ENCODE results near the gene MLLT3.
A peak's percentile ranks its signal among the peaks of the same experiment; 100 is the strongest.

MLLT3 gene

DNA sequence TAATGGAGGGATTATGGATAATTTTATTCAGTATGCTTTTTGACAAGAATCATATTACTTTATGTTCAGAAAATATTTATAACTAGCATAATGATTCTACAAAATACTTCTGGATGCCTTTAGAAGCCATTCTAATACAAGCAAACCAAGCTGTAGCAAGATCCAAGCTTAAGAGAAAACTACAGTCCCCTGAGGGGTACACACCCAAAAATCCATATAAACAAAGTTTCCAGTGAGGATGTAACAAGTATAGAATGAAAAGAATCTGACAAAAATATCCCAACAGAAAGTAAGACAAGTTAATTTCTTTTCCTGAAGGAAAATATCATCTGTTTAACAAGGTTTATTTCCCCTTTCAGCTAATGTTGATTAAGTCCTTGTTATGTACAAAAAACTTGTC lies 53.9 kb downstream of the MLLT3 start:
- FAIRE-seq, result no peak
- TF ChIP-seq TAF1 (IDR thresholded peaks at IDR 0.05; ENCODE audit: borderline replicate concordance, low read depth, low read length) (no peak), POLR2A (IDR thresholded peaks at IDR 0.05; ENCODE audit: low read depth, low read length) (no peak), POLR2AphosphoS5 (IDR thresholded peaks at IDR 0.05; ENCODE audit: low read depth, low read length) (no peak)
- no peak for DNase-seq (ENCODE audit: insufficient read length)

DNA sequence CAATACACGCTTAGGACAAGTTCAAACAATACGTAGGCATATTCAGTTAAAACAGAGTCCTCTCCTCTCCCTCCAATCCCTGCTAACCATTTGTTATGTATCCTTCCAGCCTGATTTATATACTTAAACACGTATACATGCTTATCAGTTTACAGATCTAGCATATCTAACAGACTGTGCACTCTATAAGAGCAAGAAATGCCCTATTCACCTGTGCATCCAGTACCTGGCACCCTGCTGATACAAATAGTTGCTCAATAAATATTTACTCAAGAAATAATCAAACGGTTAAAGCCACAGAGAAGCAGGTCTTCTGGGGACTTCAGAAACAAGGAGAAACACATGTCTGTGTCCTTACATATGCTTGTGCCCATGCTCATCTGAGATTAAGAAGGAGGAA lies 55.9 kb downstream of the MLLT3 start:
- peak; percentile 40 for FAIRE-seq
- TF ChIP-seq POLR2AphosphoS5 (IDR thresholded peaks at IDR 0.05; ENCODE audit: low read depth, low read length) (no peak), TAF1 (IDR thresholded peaks at IDR 0.05; ENCODE audit: borderline replicate concordance, low read depth, low read length) (no peak), POLR2A (IDR thresholded peaks at IDR 0.05; ENCODE audit: low read depth, low read length) (no peak)
- DNase-seq (ENCODE audit: insufficient read length), result no peak

DNA sequence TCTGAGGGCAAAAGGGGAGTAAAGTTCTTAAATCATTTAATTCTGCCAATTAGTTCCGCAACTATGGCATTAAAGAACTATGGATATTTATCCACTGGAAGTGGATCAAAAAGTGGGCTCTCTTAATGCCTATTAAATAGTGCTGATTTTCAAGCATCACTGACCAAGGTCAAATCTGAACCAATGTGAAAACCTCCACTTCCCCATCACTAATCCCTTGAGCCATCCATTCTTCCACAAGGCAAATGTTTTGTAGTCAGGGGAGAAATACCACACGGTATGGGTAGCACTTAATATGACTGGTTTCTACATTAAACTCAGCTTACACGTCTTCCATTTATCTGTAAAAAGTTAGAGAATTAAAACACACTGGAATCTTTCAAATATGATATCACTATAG lies 57.6 kb downstream of the MLLT3 start:
- DNase-seq (ENCODE audit: insufficient read length), result no peak
- peak; percentile 73 for FAIRE-seq

DNA sequence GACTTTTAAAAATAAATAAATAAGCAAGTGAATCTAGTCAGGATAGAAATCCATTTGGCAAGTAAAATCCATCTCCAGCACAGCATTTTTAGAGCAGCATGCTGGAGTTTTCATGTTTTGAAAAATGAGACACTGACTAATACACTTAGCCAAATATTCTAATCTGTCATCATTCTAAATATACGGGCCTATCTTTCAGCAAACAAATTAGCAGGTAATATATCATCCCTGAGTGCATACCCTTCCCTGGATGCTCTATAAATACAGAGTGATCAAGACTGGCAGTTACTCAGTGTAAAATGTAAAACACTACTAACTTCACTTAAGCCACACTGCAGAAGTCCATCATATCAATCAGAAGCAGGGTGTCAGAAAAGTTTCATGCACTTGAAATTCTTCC lies 58.4 kb downstream of the MLLT3 start:
- peak; percentile 30 for FAIRE-seq
- TF ChIP-seq POLR2AphosphoS5 (IDR thresholded peaks at IDR 0.05; ENCODE audit: low read depth, low read length) (no peak), TAF1 (IDR thresholded peaks at IDR 0.05; ENCODE audit: borderline replicate concordance, low read depth, low read length) (no peak), POLR2A (IDR thresholded peaks at IDR 0.05; ENCODE audit: low read depth, low read length) (no peak)
- no peak for DNase-seq (ENCODE audit: insufficient read length)

More for the DNA sequence above, 57.6 kb downstream of the MLLT3 start:
- TF ChIP-seq POLR2AphosphoS5 (IDR thresholded peaks at IDR 0.05; ENCODE audit: low read depth, low read length) (no peak), POLR2A (IDR thresholded peaks at IDR 0.05; ENCODE audit: low read depth, low read length) (no peak), TAF1 (IDR thresholded peaks at IDR 0.05; ENCODE audit: borderline replicate concordance, low read depth, low read length) (no peak)

DNA sequence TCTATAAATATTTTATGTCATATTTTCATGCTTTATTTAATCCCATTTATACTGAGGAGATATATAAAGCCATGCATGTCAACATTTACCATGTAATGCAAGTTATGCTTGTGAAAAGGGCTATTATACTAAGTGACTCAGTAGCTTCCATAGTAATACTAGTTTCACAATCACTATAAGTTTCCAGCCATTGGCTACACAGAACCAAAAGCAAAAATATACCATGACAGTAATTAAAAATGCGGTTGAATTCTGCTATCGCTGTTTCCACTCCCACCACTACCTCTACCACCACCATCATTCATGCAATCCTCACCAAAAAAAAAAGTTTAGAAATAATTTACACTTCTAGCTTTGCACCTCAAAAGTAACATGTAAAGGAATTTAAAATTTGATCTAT lies 60.2 kb downstream of the MLLT3 start:
- DNase-seq (ENCODE audit: insufficient read length) (no peak), FAIRE-seq (no peak)
- TF ChIP-seq POLR2A (IDR thresholded peaks at IDR 0.05; ENCODE audit: low read depth, low read length) (no peak), TAF1 (IDR thresholded peaks at IDR 0.05; ENCODE audit: borderline replicate concordance, low read depth, low read length) (no peak), POLR2AphosphoS5 (IDR thresholded peaks at IDR 0.05; ENCODE audit: low read depth, low read length) (no peak)

DNA sequence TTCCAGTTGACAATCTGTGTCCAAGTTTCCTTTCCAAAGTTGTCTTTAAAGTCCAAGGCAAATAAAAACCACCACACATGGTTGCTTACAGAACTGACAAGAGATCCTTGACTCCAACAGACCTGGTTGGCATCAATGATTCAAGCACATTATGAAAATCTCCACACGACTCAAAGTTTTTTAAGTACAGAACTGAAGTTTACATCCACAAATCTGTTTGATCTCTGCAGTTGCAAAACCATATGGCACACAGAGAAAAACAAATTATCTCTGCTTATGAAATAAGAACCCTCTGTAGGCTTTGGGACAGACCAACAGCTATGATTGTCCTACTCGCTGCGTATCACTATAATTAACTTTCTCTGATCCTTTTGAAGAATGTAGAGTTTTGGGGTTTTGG lies 60.8 kb downstream of the MLLT3 start:
- TF ChIP-seq TAF1 (IDR thresholded peaks at IDR 0.05; ENCODE audit: borderline replicate concordance, low read depth, low read length), result no peak
- no peak for TF ChIP-seq POLR2A (IDR thresholded peaks at IDR 0.05; ENCODE audit: low read depth, low read length)
- FAIRE-seq (no peak), DNase-seq (ENCODE audit: insufficient read length) (no peak)

DNA sequence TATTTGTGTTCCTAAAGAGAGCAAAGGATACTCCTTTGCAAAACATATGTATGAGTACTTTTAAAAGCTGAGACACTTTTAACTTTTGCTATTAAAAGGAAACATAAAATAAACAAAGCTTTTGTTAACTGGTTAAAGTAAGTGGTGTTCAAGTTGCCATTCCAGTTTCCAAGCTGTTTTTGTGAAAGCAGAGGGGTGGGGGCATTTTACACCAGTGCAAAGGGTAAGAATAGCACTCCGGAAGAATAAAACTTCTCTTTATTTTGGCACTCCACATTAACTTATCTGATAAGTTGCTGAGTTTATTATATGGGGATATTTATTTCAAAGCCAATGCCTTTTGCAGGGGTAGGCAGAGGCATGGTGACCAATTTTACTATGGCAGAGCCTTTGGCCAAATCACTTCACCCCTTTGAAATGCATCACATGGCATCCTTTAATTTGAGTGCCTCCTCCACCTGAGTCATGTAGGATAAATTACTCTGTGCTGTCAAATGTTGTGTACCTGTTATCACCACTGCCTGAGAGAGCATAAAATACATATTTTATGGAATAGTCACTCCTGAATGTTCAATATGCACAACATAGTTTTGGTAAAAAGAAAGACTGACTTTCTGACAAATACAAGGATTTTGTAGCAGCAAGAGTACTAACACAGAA lies 62.9 kb downstream of the MLLT3 start:
- DNase-seq (ENCODE audit: insufficient read length) (no peak), FAIRE-seq (peak; percentile 36)
- TF ChIP-seq POLR2A (IDR thresholded peaks at IDR 0.05; ENCODE audit: low read depth, low read length) (no peak), TAF1 (IDR thresholded peaks at IDR 0.05; ENCODE audit: borderline replicate concordance, low read depth, low read length) (no peak), POLR2AphosphoS5 (IDR thresholded peaks at IDR 0.05; ENCODE audit: low read depth, low read length) (no peak)

DNA sequence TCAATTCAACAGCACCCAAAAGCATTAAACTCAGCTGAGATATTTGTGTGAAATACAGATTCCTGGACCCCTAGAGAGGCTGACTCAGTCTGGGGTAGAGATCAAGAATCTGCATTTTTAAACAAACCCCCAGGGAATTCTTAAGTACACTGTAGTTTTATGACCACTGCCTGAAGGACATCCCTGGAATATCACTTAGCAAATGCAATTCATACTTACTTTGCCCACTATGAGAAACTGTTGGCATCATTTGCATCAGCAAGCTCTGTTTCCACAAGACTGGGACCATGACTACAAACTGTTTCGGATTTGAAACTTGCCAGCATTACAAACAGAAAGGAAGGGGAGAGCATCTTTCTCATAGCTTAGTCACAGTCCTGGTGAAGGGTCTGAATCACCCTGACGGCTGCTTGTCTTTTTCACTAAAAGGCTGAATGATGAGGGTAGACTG lies 63.7 kb downstream of the MLLT3 start:
- FAIRE-seq (no peak), DNase-seq (ENCODE audit: insufficient read length) (no peak)
- TF ChIP-seq POLR2A (IDR thresholded peaks at IDR 0.05; ENCODE audit: low read depth, low read length) (no peak), TAF1 (IDR thresholded peaks at IDR 0.05; ENCODE audit: borderline replicate concordance, low read depth, low read length) (no peak), POLR2AphosphoS5 (IDR thresholded peaks at IDR 0.05; ENCODE audit: low read depth, low read length) (no peak)

DNA sequence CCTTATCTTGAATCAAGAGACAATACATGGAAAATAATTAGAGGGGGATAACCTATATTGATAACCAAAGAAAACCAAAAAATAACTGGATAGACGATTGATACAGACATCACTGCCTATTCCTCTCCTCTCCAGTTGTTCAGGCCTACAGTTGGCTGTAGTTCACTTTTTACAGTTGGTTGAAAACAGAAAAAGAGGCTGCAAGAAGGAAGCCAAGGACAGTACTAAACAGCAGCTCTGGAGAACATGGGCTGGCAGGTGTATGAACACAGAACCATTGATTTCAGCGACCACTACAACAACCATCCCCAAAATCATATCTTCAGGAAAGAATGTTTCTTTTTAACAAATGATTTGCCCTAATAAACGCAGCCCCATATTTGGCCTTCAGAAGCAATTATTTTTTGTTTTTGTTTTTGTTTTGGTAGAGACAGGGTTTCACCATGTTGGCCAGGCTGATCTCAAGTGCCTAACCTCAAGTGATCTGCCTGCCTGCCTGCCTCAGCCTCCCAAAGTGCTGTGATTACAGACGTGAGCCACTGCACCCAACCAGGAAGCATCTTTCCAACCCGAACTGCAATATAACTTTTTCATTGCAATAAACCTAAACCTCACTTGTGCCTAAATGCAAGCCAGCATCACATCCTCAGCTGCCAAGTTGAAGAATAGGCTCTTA lies 64.3 kb downstream of the MLLT3 start:
- DNase-seq (ENCODE audit: insufficient read length), result no peak
- TF ChIP-seq POLR2AphosphoS5 (IDR thresholded peaks at IDR 0.05; ENCODE audit: low read depth, low read length) (no peak), POLR2A (IDR thresholded peaks at IDR 0.05; ENCODE audit: low read depth, low read length) (no peak), TAF1 (IDR thresholded peaks at IDR 0.05; ENCODE audit: borderline replicate concordance, low read depth, low read length) (no peak)
- no peak for FAIRE-seq

DNA sequence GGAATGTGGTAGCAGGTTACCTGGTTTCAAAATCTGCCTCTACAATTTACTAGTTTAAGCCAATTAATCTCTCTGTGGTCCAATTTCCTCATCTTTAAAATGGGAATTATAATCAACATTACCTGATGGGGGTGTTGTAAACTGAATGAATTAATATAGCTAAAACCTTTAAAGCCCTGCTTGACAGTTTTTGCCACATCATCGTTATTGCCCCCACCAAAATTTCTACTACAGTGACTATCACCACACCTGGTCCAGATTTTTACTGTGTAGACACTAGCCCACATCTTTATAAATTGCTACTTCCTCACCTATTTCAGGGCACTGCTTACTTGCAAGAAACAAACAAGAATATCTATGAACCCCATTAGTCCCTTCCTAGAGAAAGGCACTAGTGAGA lies 65.0 kb downstream of the MLLT3 start:
- no peak for DNase-seq (ENCODE audit: insufficient read length)
- peak; percentile 21 for FAIRE-seq
- TF ChIP-seq POLR2A (IDR thresholded peaks at IDR 0.05; ENCODE audit: low read depth, low read length), result no peak
- no peak for TF ChIP-seq TAF1 (IDR thresholded peaks at IDR 0.05; ENCODE audit: borderline replicate concordance, low read depth, low read length)
- TF ChIP-seq POLR2AphosphoS5 (IDR thresholded peaks at IDR 0.05; ENCODE audit: low read depth, low read length), result no peak

DNA sequence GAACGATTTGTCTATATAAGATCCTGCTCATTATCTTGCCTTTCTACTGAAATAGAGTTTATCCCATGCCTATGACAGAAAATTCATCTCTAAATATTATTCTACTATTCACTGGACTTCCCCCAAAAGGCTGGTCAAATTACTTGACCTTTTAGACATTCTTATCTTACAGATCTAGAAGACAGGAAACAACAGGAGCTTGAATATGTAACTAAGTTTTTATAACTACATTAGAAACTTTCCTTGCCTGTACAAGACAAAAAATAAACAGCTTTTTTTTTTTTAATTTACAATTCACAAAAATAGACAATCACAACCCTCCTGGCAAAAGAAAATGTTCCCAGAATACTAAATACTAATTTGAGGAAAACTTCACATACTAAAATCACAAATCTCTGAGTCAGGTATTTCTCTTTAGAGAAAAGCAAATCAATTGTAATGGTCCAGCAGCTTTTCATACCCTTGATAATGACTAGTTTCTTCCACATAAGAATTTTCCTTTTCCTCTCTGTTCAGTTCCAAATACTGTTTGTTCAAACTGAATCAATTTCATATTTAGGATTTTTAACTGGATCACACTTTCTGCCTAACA lies 68.6 kb downstream of the MLLT3 start:
- FAIRE-seq, result no peak
- TF ChIP-seq POLR2A (IDR thresholded peaks at IDR 0.05; ENCODE audit: low read depth, low read length) (no peak), POLR2AphosphoS5 (IDR thresholded peaks at IDR 0.05; ENCODE audit: low read depth, low read length) (no peak), TAF1 (IDR thresholded peaks at IDR 0.05; ENCODE audit: borderline replicate concordance, low read depth, low read length) (no peak)

More for the DNA sequence above, 68.6 kb downstream of the MLLT3 start:
- DNase-seq (ENCODE audit: insufficient read length), result no peak

All from GM12892 (cell line).